Rectal smooth muscle tissue (tissue), 1 donor: ENCODE results near the gene KRTAP19-1.

Source experiments
- H3K27ac ChIP-seq: one replicate; pipeline ENCODE4 v1.7.0; 2013; ENCODE audit warnings: low read depth, low read length, inconsistent platforms
- H3K27me3 ChIP-seq: one replicate; pipeline ENCODE4 v1.7.0; 2013; ENCODE audit warnings: low read length; ENCODE audit not compliant: control insufficient read depth, insufficient read depth
- H3K36me3 ChIP-seq: one replicate; pipeline ENCODE4 v1.7.0; 2013; ENCODE audit warnings: low read length; ENCODE audit not compliant: control insufficient read depth, insufficient read depth
- H3K4me1 ChIP-seq: one replicate; pipeline ENCODE4 v1.7.0; 2013; ENCODE audit warnings: low read length; ENCODE audit not compliant: control insufficient read depth, insufficient read depth
- H3K4me3 ChIP-seq: one replicate; pipeline ENCODE4 v1.7.0; 2013; ENCODE audit warnings: low read length
- H3K9ac ChIP-seq: one replicate; pipeline ENCODE4 v1.7.0; 2013; ENCODE audit warnings: low read length

KRTAP19-1 gene

DNA sequence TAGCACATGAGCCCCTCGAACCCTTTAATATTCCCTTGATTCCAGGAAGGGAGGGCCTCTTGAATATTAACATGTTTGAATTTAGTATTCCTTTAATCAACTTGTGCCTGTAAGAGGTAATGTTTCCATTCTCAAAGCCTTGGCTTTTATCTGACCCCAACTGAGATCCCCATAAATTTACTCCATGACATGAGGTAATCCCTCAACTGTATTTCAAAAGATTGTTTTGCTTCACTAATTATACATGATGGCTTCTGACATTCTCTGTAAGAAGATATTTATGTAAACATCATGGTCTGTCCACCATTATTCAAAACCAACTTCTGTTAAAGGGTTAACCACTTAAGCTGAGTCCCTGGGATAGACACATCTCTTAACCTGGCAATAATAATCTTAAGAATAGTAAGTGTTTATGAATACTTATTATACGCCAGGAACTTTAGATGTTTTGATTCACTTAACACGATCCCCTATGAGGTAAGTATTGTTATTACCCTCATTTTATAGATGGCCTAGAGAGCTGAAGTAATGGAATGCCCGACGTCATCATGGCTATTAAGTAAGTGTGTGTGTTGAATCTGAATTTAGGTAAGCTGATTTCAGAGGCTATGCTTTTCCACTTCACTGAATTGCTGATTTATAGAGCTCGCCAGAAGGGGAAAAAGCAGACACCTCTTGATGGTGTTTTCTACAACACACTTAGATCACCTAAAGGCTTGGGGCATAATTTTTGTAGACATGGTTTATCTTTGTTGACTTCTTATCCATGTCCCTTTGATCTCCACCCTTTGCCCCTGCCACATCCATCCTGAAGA lies 11.1 kb downstream of the KRTAP19-1 start:
- Histone ChIP-seq H3K9ac (no peak overlapping the region), H3K4me1 (no peaks in the 10 kb centered on the region), H3K27ac (no peak overlapping the region), H3K27me3 (no peaks in the 10 kb centered on the region), H3K36me3 (no peaks in the 10 kb centered on the region), H3K4me3 (no peak overlapping the region)

DNA sequence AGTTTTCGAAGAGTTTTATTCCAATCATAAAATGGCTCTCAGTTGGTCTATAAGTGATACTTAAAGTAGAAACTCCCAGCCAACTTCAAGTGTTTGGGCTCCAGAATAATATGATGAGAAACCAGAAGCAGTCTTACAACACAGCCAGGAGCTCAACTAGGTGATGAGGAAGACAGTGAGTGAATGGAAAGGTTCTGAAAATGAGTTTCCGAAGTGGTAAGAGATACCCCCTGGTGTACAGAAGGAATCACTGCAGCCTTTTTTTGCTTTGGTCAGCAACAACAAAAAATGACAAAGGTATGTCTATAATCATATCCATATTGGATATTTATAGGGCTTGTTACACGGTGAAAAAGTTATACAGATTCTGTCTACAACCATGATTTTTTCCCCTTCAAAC lies 16.5 kb downstream of the KRTAP19-1 start:
- no peak overlapping the region for H3K4me3 ChIP-seq

GRCh38 chr21:30448514-30448913 lies 31.7 kb downstream of the KRTAP19-1 start:
- H3K4me1 ChIP-seq, result no peaks in the 10 kb centered on the region
- H3K36me3 ChIP-seq, result no peaks in the 10 kb centered on the region
- H3K27ac ChIP-seq, result no peak overlapping the region
- no peak overlapping the region for H3K4me3 ChIP-seq
- no peak overlapping the region for H3K9ac ChIP-seq
- no peaks in the 10 kb centered on the region for H3K27me3 ChIP-seq

More for the DNA sequence above, 16.5 kb downstream of the KRTAP19-1 start:
- Histone ChIP-seq H3K27ac (no peak overlapping the region), H3K4me1 (no peaks in the 10 kb centered on the region), H3K27me3 (no peaks in the 10 kb centered on the region), H3K9ac (no peak overlapping the region), H3K36me3 (no peaks in the 10 kb centered on the region)

DNA sequence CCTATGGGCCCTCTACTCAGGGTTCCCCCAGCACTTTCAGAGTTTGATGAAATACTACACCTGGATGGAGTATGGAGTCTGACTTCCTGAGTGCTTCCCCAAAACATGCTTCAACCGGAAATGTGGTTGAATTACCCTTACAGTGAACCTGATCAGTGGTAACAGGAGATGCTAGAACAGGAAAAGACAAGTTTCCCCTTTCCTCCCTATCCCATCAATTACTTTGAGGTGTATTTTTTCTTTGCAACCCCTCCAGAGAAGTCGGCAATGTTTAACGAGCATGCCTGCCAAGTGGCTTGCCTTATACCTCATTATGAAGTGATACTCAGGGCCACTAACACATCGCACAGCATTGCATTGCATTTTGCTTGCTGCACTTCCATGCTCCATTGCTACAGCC lies 33.1 kb downstream of the KRTAP19-1 start:
- no peaks in the 10 kb centered on the region for H3K4me1 ChIP-seq
- H3K4me3 ChIP-seq, result no peak overlapping the region
- H3K27me3 ChIP-seq, result no peaks in the 10 kb centered on the region
- H3K36me3 ChIP-seq, result no peaks in the 10 kb centered on the region
- H3K27ac ChIP-seq, result no peak overlapping the region
- no peak overlapping the region for H3K9ac ChIP-seq

GRCh38 chr21:30444204-30444603 lies 36.0 kb downstream of the KRTAP19-1 start:
- H3K27ac ChIP-seq, result no peak overlapping the region
- H3K27me3 ChIP-seq, result no peaks in the 10 kb centered on the region
- no peak overlapping the region for H3K4me3 ChIP-seq
- H3K9ac ChIP-seq, result no peak overlapping the region
- H3K36me3 ChIP-seq, result no peaks in the 10 kb centered on the region
- H3K4me1 ChIP-seq, result no peaks in the 10 kb centered on the region

GRCh38 chr21:30443226-30443625 lies 36.9 kb downstream of the KRTAP19-1 start:
- Histone ChIP-seq H3K27me3 (no peaks in the 10 kb centered on the region), H3K4me3 (no peak overlapping the region), H3K4me1 (no peaks in the 10 kb centered on the region), H3K36me3 (no peaks in the 10 kb centered on the region), H3K27ac (no peak overlapping the region), H3K9ac (no peak overlapping the region)

DNA sequence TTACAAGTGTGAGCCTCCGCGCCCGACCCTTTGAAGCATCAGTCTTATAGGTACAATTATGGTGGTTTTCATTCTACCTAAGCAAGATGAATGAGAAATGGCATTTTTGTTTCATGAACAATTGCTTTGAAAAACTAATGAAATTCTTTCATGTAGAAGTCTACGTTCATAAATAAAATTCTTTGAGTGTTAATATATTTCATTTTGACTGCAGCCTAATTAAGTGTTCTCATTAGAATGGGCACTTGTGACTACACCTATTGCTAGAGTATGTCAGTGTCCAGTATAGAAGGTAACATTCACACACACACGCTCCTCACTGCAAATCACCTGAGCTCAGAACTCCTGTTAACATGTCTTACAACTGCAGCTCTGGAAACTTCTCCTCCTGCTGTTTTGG lies 40.2 kb downstream of the KRTAP19-1 start, which contains the start of gene KRTAP15-1:
Gene KRTAP15-1 (plus strand): TSS at position 301 of the 400 bp plus-strand sequence. CDS start 53 bp downstream, at position 354.
- H3K36me3 ChIP-seq, result no peaks in the 10 kb centered on the region
- no peaks in the 10 kb centered on the region for H3K27me3 ChIP-seq
- no peak within 1 kb of the TSS for H3K27ac ChIP-seq
- no peaks in the 10 kb centered on the region for H3K4me1 ChIP-seq
- H3K9ac ChIP-seq, result no peak within 1 kb of the TSS
- H3K4me3 ChIP-seq, result no peak within 1 kb of the TSS

DNA sequence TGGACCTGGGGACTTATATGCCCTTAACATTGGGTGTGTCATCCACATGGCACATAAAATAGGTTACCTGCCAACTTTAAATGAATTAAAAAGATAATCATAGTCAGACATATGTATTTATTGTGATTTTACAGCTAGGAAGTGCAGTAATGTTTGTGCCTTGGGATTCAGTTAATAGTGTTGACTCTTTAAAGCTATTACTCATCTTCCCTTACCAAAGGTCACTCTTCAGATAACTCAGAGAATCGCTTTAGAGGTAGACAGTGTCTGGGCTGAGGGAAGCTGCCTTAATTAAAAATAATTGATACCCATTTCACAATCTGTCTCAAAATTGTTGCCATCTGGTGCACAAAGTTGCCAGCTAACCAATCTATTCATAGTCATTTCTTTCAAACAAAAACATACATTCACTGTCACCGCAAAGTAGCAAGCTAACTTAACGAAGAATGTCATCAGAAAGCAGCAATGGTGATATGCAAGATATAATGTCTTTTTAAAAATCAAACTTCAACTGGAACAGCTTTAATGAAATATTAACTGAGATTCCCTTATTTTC lies 43.1 kb downstream of the KRTAP19-1 start:
- Histone ChIP-seq H3K36me3 (no peaks in the 10 kb centered on the region), H3K9ac (no peak overlapping the region), H3K27me3 (no peaks in the 10 kb centered on the region), H3K4me3 (no peak overlapping the region), H3K27ac (no peak overlapping the region), H3K4me1 (no peaks in the 10 kb centered on the region)

DNA sequence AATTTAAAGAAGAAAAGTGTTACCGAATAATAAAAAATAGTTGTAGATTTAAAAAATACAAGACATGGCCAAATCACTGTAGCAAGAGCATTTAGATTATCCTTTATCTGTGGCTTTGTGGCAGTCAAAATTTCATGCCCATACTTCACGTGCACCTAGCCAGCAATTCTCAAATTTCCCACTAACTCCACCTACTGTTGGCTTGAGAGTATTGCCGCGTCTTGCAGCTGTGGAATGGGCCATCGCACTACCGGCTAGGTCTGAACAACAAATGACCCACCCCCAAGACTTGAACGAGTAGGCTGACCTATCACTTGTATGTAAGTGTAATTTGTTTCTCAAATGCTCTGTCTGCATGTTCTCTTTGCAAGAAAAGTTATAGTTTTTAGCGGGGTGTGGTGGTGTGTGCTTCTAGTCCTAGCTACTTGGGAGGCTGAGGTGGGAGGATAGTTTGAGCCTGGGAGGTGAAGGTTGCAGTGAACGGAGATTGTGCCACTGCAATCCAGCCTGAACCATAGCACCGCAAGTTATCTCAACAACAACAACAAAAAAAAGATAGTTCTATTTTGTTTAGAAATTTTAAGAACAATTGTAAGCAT lies 46.0 kb downstream of the KRTAP19-1 start:
- Histone ChIP-seq H3K27ac (no peak overlapping the region), H3K9ac (no peak overlapping the region), H3K36me3 (no peaks in the 10 kb centered on the region), H3K4me3 (no peak overlapping the region), H3K4me1 (no peaks in the 10 kb centered on the region), H3K27me3 (no peaks in the 10 kb centered on the region)

DNA sequence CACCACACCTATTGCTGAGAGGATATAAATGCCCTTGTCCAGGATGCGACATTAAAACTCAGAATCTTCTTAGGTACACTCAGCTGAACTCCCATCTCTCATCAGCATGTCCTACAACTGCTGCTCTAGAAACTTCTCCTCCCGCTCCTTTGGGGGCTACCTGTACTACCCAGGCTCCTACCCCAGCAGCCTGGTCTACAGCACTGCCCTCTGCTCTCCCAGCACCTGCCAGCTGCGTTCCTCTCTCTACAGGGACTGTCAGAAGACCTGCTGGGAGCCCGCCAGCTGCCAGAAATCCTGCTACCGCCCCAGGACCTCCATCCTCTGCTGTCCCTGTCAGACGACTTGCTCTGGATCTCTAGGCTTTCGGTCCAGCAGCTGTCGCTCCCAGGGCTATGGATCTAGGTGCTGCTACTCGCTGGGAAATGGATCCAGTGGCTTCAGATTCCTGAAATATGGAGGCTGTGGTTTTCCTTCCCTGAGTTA lies 50.0 kb downstream of the KRTAP19-1 start, which contains the start of gene KRTAP13-4:
Gene KRTAP13-4 (plus strand): TSS at position 51 of the 486 bp plus-strand sequence. CDS start 56 bp downstream, at position 107.
- Histone ChIP-seq H3K27me3 (no peaks in the 10 kb centered on the region), H3K36me3 (no peaks in the 10 kb centered on the region), H3K4me3 (no peak within 1 kb of the TSS), H3K27ac (no peak within 1 kb of the TSS), H3K4me1 (no peaks in the 10 kb centered on the region), H3K9ac (no peak within 1 kb of the TSS)
